HG02588 (cell line): ENCODE measurements around the gene GALR3.

Experiments used
- ATAC-seq: cut with Tn5 transposase; IDR thresholded peaks from one replicate; pipeline ENCODE4 v1.9.1; 2021; ENCODE audit warnings: mild to moderate bottlenecking, moderate library complexity; ENCODE audit not compliant: unreplicated experiment

The GALR3 gene

GRCh38 chr22:37802310-37803194 is 20.6 kb upstream of the GALR3 start:
- ATAC-seq = no peak

GRCh38 chr22:37803195-37803638 is 20.0 kb upstream of the GALR3 start:
- no peak for ATAC-seq

GRCh38 chr22:37803639-37804351 is 19.4 kb upstream of the GALR3 start:
- ATAC-seq = no peak

GRCh38 chr22:37804352-37804880 is 18.8 kb upstream of the GALR3 start:
- no peak for ATAC-seq

GRCh38 chr22:37804881-37805809 is 18.0 kb upstream of the GALR3 start:
- no peak for ATAC-seq

GRCh38 chr22:37805810-37806277 is 17.3 kb upstream of the GALR3 start:
- no peak for ATAC-seq

GRCh38 chr22:37806409-37807333 is 16.5 kb upstream of the GALR3 start:
- ATAC-seq = no peak

- ATAC-seq = peak; percentile 73
Measured at GRCh38 chr22:37807410-37808293, 15.5 kb upstream of the GALR3 start, which contains the start of gene GCAT. Gene GCAT, plus strand, starts transcription at chr22:37807934. Its CDS starts 34 bp downstream, at chr22:37807968.

GRCh38 chr22:37808294-37808657 is 14.9 kb upstream of the GALR3 start:
- no peak for ATAC-seq

GRCh38 chr22:37809672-37810333 is 13.4 kb upstream of the GALR3 start:
- ATAC-seq = no peak

GRCh38 chr22:37811867-37812266 is 11.3 kb upstream of the GALR3 start:
- ATAC-seq = no peak

GRCh38 chr22:37812869-37813678 is 10.1 kb upstream of the GALR3 start:
- ATAC-seq = no peak

GRCh38 chr22:37815593-37815992 is 7.6 kb upstream of the GALR3 start:
- ATAC-seq = no peak

- no peak for ATAC-seq
Measured at GRCh38 chr22:37816543-37817180, 6.5 kb upstream of the GALR3 start.

GRCh38 chr22:37817705-37818408 is 5.3 kb upstream of the GALR3 start:
- ATAC-seq = peak; percentile 48
